T follicular helper cell (primary cell): ENCODE data around the gene FHOD3.
"Not testable (repeated sequence)": the region's sequence is repeated elsewhere in the genome, so short reads cannot be mapped to it uniquely, and the experiment has no call there.

Experiments used
- DNase-seq: peaks from one replicate; pipeline ENCODE4 v3.0.0-alpha.2; 2020; ENCODE audit warnings: low read depth

The FHOD3 gene

DNA sequence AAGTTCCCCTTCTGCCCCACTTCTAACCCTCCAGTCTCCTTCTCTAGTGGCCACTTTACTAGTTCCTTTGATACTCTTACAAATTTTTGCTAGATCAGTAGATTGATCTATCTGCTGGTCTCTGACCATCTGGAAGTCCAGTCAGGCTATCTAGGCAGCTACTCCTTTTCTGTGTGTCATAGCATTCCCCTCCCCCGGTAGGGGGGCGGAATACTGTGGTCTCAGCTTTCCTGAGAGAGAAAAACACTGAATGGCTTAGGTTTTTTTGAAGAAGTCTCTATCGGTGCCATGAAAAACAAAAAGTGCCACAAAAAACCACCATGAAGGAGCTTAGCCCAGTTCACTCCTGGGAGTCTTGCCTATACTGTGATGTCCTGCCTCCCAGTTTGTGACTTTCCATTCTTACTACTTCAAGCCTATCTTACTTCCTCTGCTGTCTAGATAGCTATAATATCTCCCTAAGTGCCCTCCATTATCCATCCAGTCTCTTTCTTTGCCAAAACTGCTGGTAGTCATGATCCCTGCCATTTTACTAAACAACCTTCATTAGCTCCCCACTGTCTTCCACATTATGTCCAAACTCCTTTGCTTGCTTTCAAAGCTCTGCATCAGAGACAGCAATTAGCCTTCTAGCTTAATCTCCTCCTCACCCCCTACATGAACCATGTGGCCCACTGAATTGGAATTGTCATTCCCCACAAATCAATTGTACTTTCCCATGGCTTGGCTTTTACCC lies 501.4 kb downstream of the FHOD3 start:
- DNase-seq: no peak

DNA sequence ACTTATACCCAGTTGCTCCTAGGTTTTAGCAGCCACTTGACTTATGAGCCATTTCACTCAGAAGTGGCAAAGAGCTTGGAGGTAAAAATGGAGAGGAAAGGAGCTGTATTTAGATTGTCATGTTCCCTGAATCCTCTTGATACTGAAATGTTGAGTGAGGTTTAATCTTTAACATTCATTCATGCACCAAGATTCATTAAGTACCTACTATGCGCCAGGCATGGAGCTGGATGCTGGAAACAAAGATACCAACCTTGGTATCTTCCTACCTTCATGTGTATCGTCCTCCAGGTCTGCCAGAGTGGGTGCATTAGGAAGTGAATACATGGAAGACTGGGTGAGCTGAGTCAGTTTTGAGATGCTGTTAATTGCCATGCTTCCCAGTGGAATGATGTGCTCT lies 507.6 kb downstream of the FHOD3 start:
- DNase-seq: no peak

DNA sequence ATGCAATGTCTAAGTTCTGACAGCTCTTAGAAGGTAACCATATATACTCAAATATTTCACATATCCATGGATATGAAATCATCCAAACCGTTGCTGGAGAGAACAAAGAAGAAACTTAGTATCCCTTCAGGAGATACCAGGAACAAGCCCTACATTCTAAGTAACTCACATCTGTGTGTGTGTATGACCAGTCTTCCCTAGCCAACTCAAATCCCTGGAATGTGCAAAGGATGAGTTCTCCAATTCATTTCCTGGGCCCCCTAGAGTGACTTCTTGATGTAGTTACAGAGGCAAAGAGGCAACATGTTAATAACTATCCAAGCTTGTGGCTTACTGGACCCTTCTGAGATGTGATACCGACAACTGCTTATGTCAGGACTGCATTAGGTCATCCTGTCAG lies 511.2 kb downstream of the FHOD3 start:
- no peak for DNase-seq

DNA sequence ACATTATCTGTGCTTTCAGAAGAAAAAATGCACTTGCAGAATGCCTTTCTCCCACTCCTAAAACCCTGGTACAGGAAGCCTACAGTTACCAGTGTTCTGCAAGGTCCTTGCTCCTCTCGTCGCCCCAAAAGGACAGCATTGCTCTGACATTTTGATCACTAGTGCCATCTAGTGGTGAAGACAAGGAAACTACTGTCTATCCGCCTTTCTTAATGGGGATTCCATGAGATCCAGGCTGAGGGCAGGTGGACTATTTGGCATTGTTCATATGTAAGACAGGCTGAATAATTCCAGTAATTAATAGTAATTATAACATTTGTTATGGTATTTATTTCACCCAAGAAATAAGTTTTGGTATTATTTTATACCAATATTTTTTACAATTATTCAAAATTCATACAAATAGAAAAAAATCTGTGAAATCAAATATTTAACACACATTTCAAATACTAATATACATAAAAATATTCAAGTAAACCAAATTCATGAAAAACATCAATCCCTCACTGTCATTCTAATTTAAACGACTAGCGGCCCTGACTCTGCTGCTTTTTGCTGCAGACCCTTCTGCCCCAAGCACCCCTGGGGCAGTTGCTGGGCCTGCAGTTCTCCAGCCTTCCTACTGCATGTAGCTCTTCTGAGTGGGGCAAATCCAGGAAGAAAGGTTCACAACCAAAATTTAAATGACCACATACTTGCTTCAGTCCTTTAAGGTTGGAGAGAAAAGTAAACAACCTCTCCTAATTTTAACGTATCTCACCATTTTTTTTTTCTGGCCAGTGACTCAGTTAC lies 512.3 kb downstream of the FHOD3 start:
- DNase-seq: no peak

DNA sequence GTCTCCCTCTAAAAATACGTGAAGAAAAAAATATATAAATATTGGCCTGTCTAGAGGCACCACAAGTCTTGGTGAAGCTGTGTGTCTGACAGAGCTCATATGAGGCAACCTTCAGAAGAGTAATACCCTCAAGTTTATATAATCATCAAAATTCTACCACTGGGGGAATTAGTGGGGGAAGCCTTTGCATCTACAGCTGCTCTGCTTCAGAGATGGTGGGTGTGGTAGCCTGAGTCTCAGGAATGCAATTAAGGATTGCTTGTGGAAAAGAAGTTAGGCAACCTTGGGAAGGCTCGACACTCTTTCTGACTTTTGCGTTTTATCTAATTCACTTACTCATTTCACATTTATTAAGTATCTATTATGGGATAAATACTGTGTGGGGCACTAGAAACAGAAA lies 513.9 kb downstream of the FHOD3 start:
- DNase-seq: no peak

DNA sequence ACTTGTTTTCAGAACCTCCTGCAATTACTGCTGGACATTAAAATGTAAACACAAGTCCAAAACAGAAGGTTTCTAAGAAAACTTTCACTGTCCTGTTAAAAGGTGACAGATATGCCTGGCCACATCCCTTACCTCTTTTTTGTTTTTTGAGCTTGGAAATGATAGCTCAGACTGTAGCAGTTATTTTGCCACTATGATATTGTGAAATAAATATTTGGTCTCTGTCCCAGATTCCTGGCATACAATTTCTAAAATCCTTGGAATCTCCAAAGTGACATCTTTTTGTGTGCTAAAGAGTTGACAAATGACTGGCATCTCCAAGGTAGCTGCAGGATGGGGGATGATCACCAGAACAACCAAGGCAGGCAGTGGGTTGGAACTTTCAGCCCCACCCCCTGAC lies 514.4 kb downstream of the FHOD3 start:
- DNase-seq: no peak

DNA sequence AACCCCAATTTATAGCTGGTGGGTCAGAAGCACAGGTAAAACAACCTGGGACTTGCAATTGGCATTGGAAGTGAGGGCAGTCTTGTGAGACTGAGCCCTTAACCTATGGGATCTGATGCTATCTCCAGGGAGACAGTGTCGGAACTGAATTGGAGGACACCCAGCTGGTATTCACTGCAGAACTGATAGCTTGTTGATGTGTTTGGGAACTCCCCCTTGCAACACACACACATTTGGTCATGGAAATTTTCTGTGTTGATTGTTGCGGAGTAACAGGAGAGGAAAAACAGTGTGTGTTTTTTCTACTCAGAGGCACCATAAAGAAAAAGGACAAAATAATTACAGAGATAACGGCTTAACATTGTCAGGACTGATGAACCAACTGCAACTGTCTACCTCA lies 515.2 kb downstream of the FHOD3 start:
- DNase-seq: no peak

DNA sequence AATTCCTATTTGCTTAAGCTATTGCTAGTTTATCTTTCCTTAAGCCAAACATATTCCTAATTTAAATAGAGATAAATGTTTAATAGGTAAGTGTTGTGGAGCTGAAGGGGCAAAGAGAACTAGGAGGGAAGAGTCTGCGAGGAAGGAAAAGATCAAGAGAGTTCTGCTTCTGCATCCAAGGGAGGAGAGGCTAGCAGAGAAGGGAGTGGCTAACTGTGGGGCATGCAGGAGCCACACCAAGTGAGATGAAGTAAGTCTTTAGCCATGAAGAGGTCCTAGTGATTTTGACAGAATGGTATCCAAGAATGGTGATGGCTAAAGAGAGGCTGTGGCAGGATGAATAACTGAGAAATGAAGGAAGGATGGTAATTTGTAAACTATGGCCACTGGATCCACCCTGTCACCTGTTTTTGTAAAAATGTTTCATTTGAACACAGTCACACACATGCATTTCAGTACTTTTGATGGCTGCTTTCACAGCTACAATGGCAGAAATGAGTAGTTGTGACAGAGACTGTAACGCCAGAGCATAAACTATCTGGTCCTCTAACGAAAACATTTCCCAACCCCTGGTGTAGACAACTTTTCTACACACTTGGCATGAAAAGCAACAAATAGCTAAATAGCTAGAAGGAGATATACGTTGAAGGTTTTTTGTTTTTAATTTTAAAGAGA lies 515.7 kb downstream of the FHOD3 start:
- no peak for DNase-seq

DNA sequence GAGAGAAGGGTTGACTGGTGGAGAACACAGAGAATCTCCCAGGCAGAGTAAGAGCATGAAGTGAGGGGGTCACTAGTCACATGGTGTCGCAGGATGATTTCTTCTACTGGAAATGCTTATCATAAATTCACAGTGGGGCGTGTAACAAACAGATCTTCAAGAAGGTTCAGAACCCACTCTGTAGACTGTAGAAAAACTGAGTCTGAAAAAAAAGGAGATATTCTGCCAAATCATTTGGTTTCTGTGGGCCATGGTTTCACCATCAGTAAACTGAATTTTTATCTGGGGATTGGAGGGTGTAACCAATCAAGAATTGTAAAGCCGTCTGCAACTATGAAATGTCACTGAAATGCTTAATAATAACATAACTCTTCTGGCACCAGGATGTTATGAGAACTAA lies 516.3 kb downstream of the FHOD3 start:
- no peak for DNase-seq

DNA sequence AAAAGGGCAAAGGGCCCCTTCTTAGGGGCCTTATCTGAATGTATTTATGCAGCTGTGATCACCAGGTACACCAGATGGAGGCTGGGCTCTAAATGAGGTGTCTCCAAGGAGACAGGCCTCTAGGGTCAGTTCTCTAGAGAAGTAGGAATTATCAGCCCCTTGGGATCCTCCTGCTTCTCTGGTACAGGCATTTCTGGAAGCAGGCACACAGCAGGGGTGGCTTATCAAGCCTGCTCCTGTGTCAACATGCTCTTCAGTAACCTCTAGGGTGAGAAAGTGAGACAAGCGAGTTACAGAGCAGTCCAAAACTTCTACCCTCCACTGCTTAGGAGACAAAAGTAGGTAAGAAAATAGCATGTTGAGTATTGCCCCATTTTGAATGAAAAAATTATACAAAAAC lies 517.5 kb downstream of the FHOD3 start:
- no peak for DNase-seq

DNA sequence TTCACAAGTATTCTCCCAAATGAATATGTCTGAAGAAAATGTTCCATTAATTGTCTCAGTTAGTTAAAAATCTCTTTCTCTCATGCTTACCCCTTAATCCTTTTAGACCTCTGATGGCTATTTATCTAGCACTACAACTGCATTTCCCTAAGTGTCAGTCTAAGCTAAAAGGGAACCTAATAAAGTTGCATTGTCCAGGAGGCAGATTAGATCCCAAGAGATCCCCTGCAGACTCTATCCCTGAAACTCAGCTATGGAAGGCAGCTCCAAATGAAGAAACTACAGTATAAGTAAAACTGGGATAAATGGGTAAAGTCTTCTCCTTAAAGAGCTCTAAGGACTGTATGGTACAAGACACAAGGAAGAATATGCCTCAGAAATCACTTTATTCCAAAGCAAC lies 518.6 kb downstream of the FHOD3 start:
- not testable (repeated sequence) for DNase-seq

DNA sequence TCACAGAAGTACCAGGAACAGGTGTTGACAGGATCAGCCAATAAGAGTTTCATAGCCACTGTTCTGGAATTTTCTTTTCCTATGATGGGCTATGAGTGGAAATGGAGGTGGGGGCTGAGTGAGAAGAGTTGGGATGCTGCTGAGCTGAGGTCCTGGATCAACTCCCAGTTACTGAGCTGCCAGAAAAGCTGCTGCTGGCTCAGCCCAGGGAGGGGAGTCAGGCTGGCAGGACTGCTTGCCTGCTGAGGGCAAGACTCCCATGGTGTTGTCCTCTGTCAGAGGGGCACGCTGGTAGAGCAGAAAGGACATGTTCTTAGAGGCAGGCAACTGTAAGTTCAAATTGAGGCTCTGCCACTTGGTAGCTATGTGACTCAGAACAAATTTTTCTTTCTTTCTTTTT lies 519.5 kb downstream of the FHOD3 start:
- DNase-seq: no peak

DNA sequence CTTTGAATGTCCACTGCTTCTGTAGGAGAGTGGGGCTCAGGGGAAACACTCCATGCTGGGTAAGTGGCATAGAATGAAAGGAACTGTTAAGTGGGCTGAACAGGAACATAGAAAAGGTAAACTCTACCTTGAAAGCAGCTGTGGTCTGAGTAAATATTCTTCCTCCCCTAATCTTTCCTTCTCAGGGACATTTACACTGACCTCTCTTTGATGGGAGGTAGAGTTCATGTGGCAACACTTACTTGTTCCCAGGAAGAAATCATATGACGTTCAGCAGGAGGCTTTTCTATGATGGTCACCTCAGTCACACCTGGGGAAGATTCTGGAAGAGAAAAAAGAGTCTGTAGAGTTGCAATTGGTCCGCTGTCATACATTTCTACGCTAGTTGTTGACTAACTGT lies 521.1 kb downstream of the FHOD3 start:
- DNase-seq: no peak

DNA sequence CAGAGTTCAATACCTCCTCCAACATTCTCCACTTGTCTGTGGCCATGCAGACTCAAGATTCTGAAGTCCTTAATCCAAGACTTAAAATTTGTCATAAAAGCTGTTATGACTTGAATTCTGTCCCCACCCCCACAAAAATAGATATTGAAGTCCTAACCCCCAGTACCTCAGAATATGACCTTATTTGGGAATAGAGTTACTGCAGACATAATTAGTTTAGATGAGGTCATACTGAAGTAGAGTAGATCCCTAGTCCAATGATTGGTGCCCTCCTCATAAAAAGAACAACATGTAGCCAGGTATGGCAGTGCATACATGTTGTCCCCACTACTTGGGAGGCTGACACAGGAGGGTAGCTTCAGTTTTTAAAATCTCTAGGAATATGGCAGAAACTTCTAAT lies 522.1 kb downstream of the FHOD3 start:
- DNase-seq: no peak

DNA sequence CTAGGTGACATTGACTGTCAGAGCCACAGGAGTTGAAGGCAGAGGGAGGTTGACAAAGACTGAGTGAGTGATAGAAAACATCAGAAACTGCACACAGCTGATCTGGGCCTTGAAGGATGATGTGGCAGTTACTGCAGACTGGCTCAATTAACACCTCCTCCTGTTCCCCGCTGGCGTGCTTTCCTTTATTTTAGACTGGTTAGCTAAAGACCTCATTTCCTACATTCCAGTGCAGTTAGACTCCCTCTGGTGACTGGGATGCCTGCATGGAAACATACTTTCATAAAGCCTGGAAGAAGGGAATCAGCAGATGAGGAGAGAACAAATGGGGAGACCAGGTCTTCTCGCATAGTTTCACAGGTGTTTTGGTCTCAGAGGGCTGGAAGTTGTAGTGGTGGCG lies 524.2 kb downstream of the FHOD3 start:
- DNase-seq: no peak

DNA sequence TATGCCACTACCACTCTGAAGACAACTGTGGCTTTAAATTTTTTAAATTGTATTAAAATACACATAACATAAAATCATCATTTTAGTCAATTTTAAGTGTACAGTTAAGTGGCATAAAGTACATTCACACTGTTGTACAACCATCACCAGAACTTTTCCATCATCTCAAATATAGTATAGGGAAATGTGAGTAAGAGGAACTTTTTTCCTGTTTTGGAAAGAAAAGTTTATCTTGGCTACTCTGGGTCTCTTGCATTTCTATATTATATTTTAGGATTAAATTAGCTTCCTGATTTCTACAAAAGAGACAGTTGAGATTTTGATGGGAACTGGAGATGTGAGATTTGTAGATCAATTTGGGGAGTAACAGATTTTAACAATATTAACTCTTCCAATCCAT lies 528.0 kb downstream of the FHOD3 start:
- no peak for DNase-seq

DNA sequence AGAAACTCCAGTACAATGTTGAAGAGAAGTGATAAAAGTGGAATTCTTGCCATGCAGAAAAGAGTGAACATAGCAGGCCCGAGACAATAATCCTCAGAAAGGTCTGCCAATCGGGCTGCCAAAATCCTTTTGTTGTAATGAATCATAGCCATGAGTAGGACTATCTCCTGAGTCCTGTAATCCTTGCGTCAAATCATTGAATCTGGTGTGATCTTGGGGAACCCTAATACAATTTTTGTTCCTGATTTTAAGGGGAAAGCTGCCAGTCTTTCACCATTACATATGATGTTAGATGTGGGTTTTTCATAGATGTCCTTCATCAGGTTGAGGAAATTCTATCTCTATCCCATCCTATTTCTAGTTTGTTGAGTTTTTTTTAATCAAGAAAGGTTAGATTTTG lies 529.0 kb downstream of the FHOD3 start:
- DNase-seq: no peak

DNA sequence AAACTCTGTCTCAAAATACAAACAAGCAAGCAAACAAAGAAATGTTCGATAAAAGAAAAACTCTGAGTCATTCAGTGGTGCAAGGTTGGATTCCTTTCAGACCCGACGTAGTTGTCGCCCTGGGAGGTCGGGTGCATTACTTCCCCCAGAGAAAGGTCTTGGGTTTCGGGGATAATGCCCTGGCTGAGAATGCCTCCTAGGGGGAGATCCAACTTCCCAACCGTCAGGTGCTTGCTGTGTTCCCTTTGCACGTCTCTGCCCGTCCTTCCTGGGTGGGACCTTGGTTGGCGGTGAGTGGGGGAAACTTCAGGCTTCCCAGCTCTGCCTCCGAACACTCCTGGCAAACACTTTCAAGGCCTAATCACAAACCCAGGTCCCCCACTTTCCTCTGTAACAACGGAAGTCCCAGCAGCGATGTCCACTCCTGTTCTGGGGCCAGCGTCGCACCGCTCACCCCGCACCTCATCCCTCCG lies 530.7 kb downstream of the FHOD3 start:
- peak; percentile 7 for DNase-seq

DNA sequence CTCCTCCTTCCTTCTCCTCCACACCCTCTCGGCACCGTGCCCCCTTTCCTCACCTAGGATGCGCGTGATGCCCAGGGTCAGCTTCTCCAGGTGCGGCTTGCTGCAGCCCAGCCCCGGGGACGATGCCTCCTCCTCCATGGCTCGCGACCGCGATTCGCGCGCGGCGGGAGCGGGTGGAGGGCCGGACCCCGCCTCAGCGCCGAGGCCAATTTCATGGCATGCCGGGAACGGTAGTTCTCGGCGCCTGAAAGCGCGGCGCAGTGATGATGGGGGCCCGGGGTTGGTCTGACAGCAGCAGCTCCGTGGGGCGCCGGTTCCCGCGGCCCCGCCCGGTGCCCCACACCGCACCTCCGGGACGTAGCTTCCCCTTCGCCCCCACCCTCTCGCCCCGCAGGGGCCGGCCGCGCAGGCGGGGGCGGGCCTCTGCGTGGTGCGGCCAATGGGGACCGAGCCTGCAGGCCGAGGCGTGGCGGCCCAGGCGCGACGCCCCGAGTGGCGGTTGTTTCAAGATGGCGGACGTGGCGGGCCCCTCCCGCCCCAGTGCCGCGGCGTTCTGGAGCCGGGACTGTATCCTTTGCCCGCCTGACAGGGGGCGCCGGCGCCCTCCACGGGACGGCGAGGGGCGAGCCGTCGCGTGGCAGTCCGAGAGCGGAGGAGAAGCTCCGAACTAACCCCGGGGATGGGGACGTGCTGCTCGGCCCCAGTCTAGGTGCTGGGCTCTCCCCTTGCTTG lies 531.3 kb downstream of the FHOD3 start, which contains the start of the genes KIAA1328 and TPGS2:
Gene KIAA1328, plus strand, starts transcription at position 498 of the 732 bp plus-strand sequence. Its CDS starts 12 bp downstream, at position 510.
Gene TPGS2, minus strand, starts transcription at position 373 of the 732 bp plus-strand sequence. Its CDS starts 235 bp downstream, at position 138.
- DNase-seq: peak; percentile 85
